Central memory CD4-positive, alpha-beta T cell (primary cell): ENCODE measurements around the gene PRPF6.
A peak's percentile ranks its signal among the peaks of the same experiment; 100 is the strongest.
"Not testable (repeated sequence)": the region's sequence is repeated elsewhere in the genome, so short reads cannot be mapped to it uniquely, and the experiment has no call there.

Source experiments
- DNase-seq: peaks from one replicate; pipeline ENCODE4 v3.0.0; 2022

Gene PRPF6

GRCh38 chr20:63973636-63974401, 7.1 kb upstream of the PRPF6 start:
- peak; percentile 62 for DNase-seq

GRCh38 chr20:63974402-63975200, 6.3 kb upstream of the PRPF6 start:
- no peak for DNase-seq

GRCh38 chr20:63976511-63976910, 4.4 kb upstream of the PRPF6 start:
- not testable (repeated sequence) for DNase-seq

GRCh38 chr20:63976980-63977738, 3.8 kb upstream of the PRPF6 start:
- no peak for DNase-seq

- no peak for DNase-seq
These were observed 3.1 kb upstream of the PRPF6 start for GRCh38 chr20:63977739-63978276.

GRCh38 chr20:63978319-63979228, 2.4 kb upstream of the PRPF6 start:
- DNase-seq = peak; percentile 30

GRCh38 chr20:63979229-63979556, 1.7 kb upstream of the PRPF6 start:
- no peak for DNase-seq

- peak; percentile 58 for DNase-seq
These were observed 1.2 kb upstream of the PRPF6 start, which contains the start of gene SAMD10 for GRCh38 chr20:63979557-63980316. SAMD10 (minus strand) TSS chr20:63979642; CDS start chr20:63979467, 175 bp downstream.

GRCh38 chr20:63980317-63980805, 571 bp upstream of the PRPF6 start:
- peak; percentile 47 for DNase-seq

- DNase-seq = no peak
These were observed 2.0 kb downstream of the PRPF6 start for GRCh38 chr20:63982937-63983336.

GRCh38 chr20:64000906-64001305, 20.0 kb downstream of the PRPF6 start:
- no peak for DNase-seq

GRCh38 chr20:64001607-64002011, 20.7 kb downstream of the PRPF6 start:
- no peak for DNase-seq

- DNase-seq = no peak
These were observed 23.2 kb downstream of the PRPF6 start for GRCh38 chr20:64003960-64004725.

- no peak for DNase-seq
These were observed 24.5 kb downstream of the PRPF6 start for GRCh38 chr20:64005394-64005793.

GRCh38 chr20:64006490-64006889, 25.6 kb downstream of the PRPF6 start:
- no peak for DNase-seq

- DNase-seq = no peak
These were observed 26.0 kb downstream of the PRPF6 start for GRCh38 chr20:64006902-64007301.

GRCh38 chr20:64009811-64010387, 29.0 kb downstream of the PRPF6 start:
- DNase-seq = no peak

GRCh38 chr20:64010711-64011237, 29.8 kb downstream of the PRPF6 start:
- no peak for DNase-seq

GRCh38 chr20:64011366-64011779, 30.4 kb downstream of the PRPF6 start:
- no peak for DNase-seq
